CD4-positive, alpha-beta T cell (primary cell): Measurements from ENCODE around the gene AFDN. TPM values are rescaled to one million over a fixed set of nuclear protein-coding genes. Genes with fewer than 3 reads are reported as not detected.

Source experiments
- ATAC-seq: fragments of 200-7000 bp; cut with Tn5 transposase; one replicate; pipeline ENCODE4 v1.10.0; 2022; ENCODE audit warnings: mild to moderate bottlenecking; ENCODE audit not compliant: poor library complexity
- CTCF ChIA-PET: fragments of 350-600 bp; sonication (Branson Sonifier 250); formaldehyde crosslinking; loops from one replicate; lab custom pipeline; 2021; ENCODE audit warnings: antibody characterized with exemption, inconsistent platforms; lab: Charles Lee
- POLR2A ChIA-PET: fragments of 350-600 bp; sonication (Branson Sonifier 250); formaldehyde crosslinking; loops from one replicate; lab custom pipeline; 2021; ENCODE audit warnings: antibody characterized with exemption, inconsistent platforms; lab: Charles Lee
- DNase-seq, 14 experiments: peaks; one replicate each; pipeline ENCODE4 v3.0.0-alpha.2; 2013 to 2020; ENCODE audit warnings: mixed read lengths in 2 of 14
- H3K27ac ChIP-seq, 2 donors: one replicate each; pipeline versions ENCODE4 v1.5.1 to v1.7.0; 2013; ENCODE audit warnings: low read length in 2 of 2, low read depth in 1 of 2, mild to moderate bottlenecking in 1 of 2
- H3K27me3 ChIP-seq, 2 experiments: 1 replicate in 1 of 2; 2 replicates in 1 of 2; pipeline versions ENCODE4 v1.6.1 to v1.7.0; 2013; ENCODE audit warnings: low read length in 2 of 2, control low read depth in 1 of 2, mild to moderate bottlenecking in 1 of 2, moderate library complexity in 1 of 2; ENCODE audit not compliant: insufficient read depth in 2 of 2, control insufficient read depth in 1 of 2
- H3K36me3 ChIP-seq: one replicate; pipeline ENCODE4 v1.6.1; 2013; ENCODE audit warnings: low read length, control low read depth; ENCODE audit not compliant: insufficient read depth
- H3K4me1 ChIP-seq: one replicate; pipeline ENCODE4 v1.6.1; 2013; ENCODE audit warnings: low read length, control low read depth; ENCODE audit not compliant: insufficient read depth
- H3K4me3 ChIP-seq: one replicate; pipeline ENCODE4 v1.5.1; 2013; ENCODE audit warnings: mild to moderate bottlenecking, low read length, moderate library complexity
- H3K9me3 ChIP-seq, 2 experiments: 1 replicate in 1 of 2; 2 replicates in 1 of 2; pipeline versions ENCODE4 v1.6.1 to v1.7.0; 2013; ENCODE audit warnings: low read length in 2 of 2, mild to moderate bottlenecking in 2 of 2, control low read depth in 1 of 2, moderate library complexity in 1 of 2; ENCODE audit not compliant: control insufficient read depth in 1 of 2, insufficient read depth in 1 of 2
- H3K27ac Mint-ChIP-seq: one replicate; pipeline ENCODE4 v1.8.0; 2020; ENCODE audit warnings: mixed read lengths
- H3K27me3 Mint-ChIP-seq: one replicate; pipeline ENCODE4 v1.8.0; 2021; ENCODE audit warnings: mixed read lengths
- H3K36me3 Mint-ChIP-seq: one replicate; pipeline ENCODE4 v1.8.0; 2021; ENCODE audit warnings: low read depth, mixed read lengths
- H3K4me1 Mint-ChIP-seq: one replicate; pipeline ENCODE4 v1.8.0; 2021; ENCODE audit warnings: low read depth, mixed read lengths
- H3K4me3 Mint-ChIP-seq: one replicate; pipeline ENCODE4 v1.8.0; 2020; ENCODE audit warnings: mild to moderate bottlenecking, mixed read lengths
- H3K9me3 Mint-ChIP-seq: one replicate; pipeline ENCODE4 v1.8.0; 2020; ENCODE audit warnings: mixed read lengths
- intact Hi-C, 2 experiments: fragments of 100-400 bp; cut with DNase I in 1 of 2; cut with micrococcal nuclease in 1 of 2; formaldehyde crosslinking; loops; one replicate each; pipeline versions ENCODE4 v1.15.1 to v1.9.0; 2023 to 2025; cut with DNase I, micrococcal nuclease
- total RNA-seq, 174 experiments: library from RNA in 2 of 174; stranded (reverse) in 2 of 174; gene quantifications; one replicate each; pipeline ENCODE4 v1.2.3 and lab custom pipeline; 2021 to 2026
- TF ChIP-seq, protein P1 (sequence below): fragments of 200-600 bp; IDR thresholded peaks from one replicate; pipeline ENCODE4 v1.8.0; 2022; ENCODE audit warnings: antibody characterized with exemption, mild to moderate bottlenecking

The AFDN gene
- total RNA-seq, 2 experiments from 2014 or later = 9.1 to 10.2 TPM

DNA sequence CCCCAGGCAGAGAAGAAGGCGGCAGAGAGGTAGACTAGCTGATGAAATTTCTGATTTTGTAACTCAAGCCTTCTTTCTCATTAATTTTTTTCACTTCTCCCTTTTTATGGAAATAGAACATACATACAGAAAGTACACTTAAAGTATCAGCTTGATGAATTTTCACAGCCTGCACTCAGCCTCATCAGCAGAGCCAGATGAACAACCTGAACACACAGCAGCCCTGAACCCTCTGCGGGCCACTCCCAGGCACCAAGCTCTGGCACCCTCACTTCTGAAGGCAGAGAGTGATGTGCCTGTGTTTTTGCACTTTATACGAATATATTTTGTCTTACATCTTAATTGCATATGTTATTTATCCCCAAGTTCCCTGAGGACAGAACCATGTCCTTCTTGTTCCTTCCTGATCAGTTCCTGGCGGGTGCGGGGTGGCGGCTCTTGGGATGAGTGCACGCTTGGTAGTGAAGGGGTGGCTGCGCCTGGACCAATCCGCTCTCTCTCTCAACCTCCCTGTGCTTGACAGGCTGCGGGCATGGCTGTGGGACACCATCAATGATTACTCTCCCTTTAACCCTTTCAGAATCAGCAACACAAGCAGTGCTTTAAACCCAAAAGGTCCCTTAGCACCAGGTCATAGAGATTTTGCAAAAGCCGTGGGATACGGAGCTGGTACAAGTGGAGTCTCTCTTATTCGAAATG, 34.8 kb upstream of the AFDN start:
- ChIA-PET CTCF (no interaction called here), POLR2A (no interaction called here)
- H3K4me1 ChIP-seq = peaks cover 13% of the 10 kb centered on the region
- ATAC-seq = no peak
- H3K4me3 ChIP-seq = no peak overlapping the region
- H3K27ac ChIP-seq = no peak overlapping the region
- Mint-ChIP-seq H3K9me3 (no peaks in the 10 kb centered on the region), H3K27me3 (peaks cover 50% of the 10 kb centered on the region), H3K4me1 (peaks cover 4% of the 10 kb centered on the region), H3K36me3 (no peaks in the 10 kb centered on the region), H3K27ac (no peak overlapping the region), H3K4me3 (no peak overlapping the region)
- peaks cover 0 to 7% of the 10 kb centered on the region in 2 experiments for H3K9me3 ChIP-seq
- H3K27me3 ChIP-seq = peaks cover 23% of the 10 kb centered on the region in 2 experiments
- intact Hi-C loops = no loop called here
- no peaks in the 10 kb centered on the region for H3K36me3 ChIP-seq
- DNase-seq = no peak
- TF ChIP-seq, protein P1, sequence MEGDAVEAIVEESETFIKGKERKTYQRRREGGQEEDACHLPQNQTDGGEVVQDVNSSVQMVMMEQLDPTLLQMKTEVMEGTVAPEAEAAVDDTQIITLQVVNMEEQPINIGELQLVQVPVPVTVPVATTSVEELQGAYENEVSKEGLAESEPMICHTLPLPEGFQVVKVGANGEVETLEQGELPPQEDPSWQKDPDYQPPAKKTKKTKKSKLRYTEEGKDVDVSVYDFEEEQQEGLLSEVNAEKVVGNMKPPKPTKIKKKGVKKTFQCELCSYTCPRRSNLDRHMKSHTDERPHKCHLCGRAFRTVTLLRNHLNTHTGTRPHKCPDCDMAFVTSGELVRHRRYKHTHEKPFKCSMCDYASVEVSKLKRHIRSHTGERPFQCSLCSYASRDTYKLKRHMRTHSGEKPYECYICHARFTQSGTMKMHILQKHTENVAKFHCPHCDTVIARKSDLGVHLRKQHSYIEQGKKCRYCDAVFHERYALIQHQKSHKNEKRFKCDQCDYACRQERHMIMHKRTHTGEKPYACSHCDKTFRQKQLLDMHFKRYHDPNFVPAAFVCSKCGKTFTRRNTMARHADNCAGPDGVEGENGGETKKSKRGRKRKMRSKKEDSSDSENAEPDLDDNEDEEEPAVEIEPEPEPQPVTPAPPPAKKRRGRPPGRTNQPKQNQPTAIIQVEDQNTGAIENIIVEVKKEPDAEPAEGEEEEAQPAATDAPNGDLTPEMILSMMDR = no peak

DNA sequence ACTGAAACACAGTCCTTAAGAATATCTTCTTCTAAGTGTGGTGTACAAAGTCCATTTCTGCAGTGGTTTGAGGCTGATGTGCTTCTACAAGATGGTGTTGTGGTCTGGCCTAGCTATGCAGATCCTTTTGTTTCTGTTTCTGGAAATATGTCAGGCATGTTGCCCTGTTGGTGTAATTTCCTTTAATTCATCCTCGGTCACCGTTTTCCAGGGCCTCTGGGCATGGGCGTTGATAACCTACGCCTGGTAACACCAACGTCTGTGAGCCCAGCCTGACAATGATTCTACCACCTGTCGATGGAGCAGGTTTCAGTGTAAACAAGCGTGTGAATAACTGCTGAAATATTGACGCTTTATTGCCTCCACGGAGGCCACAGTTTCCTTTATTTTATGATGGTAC, 33.3 kb upstream of the AFDN start:
- Histone ChIP-seq H3K9me3 (peaks cover 0 to 7% of the 10 kb centered on the region in 2 experiments), H3K4me3 (no peak overlapping the region), H3K4me1 (peaks cover 15% of the 10 kb centered on the region), H3K27ac (no peak overlapping the region), H3K27me3 (peaks cover 31 to 38% of the 10 kb centered on the region in 2 experiments), H3K36me3 (no peaks in the 10 kb centered on the region)
- no peak overlapping the region for H3K27ac Mint-ChIP-seq
- H3K4me1 Mint-ChIP-seq = peaks cover 4% of the 10 kb centered on the region
- TF ChIP-seq, protein P1 = no peak
- intact Hi-C loops = no loop called here
- H3K36me3 Mint-ChIP-seq = no peaks in the 10 kb centered on the region
- H3K4me3 Mint-ChIP-seq = no peak overlapping the region
- DNase-seq = no peak
- no peak for ATAC-seq
- POLR2A ChIA-PET = no interaction called here
- H3K27me3 Mint-ChIP-seq = peaks cover 61% of the 10 kb centered on the region
- no peaks in the 10 kb centered on the region for H3K9me3 Mint-ChIP-seq
- CTCF ChIA-PET = no interaction called here

DNA sequence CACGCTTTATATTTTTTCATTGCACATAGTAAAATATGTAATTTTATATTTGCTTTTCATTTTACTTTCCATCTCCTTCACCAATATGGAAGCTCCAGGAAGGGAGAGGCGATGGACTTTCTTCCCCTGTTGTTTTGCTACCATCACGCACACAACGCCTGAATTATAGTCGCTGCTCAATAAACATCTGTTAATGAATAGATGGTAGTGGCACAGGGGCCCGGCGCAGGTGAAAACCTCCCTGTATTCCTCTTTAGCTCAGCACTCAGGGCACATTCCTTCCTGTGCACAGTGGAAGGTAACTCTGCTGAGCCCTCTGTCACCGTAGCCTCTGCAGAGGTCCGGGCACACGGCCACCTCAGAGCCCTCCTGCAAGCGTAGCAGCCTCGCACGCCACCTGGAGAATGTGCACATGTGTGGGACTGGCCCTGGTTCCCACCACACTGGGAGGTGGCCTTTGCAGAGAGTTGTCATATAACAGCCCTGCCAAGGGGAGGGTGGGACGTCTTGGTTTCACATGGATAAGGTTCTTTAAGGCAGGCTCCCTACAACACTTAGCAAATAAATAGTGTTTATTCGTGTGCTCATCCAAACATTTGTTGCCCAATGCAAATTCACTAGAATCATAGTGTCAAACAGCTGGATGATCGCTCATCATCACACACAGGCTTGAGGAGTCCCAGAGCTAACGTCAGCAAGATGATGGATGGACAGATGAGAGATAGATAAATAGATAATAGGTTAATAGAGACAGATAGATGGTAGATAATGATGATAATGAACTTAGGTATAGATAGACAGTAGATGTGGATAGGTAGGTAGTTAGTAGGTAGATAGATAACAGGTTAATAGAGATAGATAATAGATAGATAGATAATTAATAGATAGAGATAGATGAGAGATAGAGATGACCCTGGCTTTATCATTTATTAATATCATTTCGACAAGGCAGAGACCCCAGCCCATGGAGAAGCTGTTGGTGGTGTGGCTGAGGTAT, 32.3 kb upstream of the AFDN start:
- intact Hi-C loops = no loop called here
- Mint-ChIP-seq H3K36me3 (no peaks in the 10 kb centered on the region), H3K27ac (no peak overlapping the region), H3K4me3 (no peak overlapping the region), H3K4me1 (peaks cover 4% of the 10 kb centered on the region), H3K27me3 (peaks cover 72% of the 10 kb centered on the region), H3K9me3 (no peaks in the 10 kb centered on the region)
- TF ChIP-seq, protein P1 = no peak
- Histone ChIP-seq H3K4me3 (no peak overlapping the region), H3K9me3 (peaks cover 0 to 10% of the 10 kb centered on the region in 2 experiments), H3K27ac (no peak overlapping the region), H3K36me3 (no peaks in the 10 kb centered on the region), H3K4me1 (peaks cover 15% of the 10 kb centered on the region), H3K27me3 (peaks cover 33 to 46% of the 10 kb centered on the region in 2 experiments)
- DNase-seq (no peak), ATAC-seq (no peak)
- ChIA-PET POLR2A (no interaction called here), CTCF (no interaction called here)
